SH-SY5Y (cell line): Measurements from ENCODE around the gene PAAF1.

Experiments
- GATA2 ChIP-seq: IDR thresholded peaks from 2 replicates; pipeline ENCODE4 v1.6.1; 2011; ENCODE audit warnings: mild to moderate bottlenecking, low read depth, low read length
- GATA3 ChIP-seq: IDR thresholded peaks from 2 replicates; pipeline ENCODE4 v1.6.1; 2011; ENCODE audit warnings: low read depth, mild to moderate bottlenecking, low read length, moderate library complexity

DNA sequence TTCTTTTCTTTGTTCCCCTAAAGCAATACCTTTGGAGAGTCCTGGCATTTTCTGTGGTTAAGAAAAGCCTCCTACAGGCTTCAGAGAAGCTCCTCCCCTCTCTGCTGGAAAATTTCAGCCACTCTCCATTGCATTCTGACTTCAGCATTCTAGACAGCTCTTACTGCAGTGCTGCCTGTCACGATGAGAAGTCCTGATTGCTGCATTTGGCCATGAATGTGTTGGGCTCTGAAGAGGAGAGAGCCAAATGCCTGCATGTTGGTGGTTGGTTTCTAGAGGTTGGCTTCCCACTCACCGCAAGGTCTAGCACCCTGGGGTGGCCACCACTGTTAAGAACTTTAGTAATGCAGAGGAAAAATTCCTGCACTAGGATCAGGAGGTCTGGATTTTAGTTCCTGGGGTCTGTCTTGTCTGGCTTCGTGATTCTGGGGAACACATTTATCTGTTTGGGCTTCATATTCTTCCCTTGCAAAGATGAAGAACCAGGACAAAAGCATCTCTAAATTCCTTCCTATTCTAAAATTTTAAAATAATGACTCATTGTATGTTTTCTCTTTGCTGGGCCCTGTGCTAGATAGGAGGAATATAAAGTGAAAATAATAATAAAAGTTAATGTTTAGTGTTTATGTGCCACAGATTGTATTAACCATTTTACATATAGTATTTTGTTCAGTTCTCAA, 38.2 kb upstream of the PAAF1 start:
- TF ChIP-seq GATA2 (no peak), GATA3 (no peak)
